Inflammatory macrophage treated with lipopolysaccharide for 1 hour (primary cell): ENCODE results near the gene RARB.

Source experiments
- DNase-seq, 2 donors: peaks; one replicate each; pipeline ENCODE4 v3.0.0-alpha.2; 2020 to 2022

RARB gene

GRCh38 chr3:25508901-25509300, 80.8 kb downstream of the RARB start:
- no peak for DNase-seq

- no peak for DNase-seq
Measured at GRCh38 chr3:25510797-25511196, 82.7 kb downstream of the RARB start.

DNA sequence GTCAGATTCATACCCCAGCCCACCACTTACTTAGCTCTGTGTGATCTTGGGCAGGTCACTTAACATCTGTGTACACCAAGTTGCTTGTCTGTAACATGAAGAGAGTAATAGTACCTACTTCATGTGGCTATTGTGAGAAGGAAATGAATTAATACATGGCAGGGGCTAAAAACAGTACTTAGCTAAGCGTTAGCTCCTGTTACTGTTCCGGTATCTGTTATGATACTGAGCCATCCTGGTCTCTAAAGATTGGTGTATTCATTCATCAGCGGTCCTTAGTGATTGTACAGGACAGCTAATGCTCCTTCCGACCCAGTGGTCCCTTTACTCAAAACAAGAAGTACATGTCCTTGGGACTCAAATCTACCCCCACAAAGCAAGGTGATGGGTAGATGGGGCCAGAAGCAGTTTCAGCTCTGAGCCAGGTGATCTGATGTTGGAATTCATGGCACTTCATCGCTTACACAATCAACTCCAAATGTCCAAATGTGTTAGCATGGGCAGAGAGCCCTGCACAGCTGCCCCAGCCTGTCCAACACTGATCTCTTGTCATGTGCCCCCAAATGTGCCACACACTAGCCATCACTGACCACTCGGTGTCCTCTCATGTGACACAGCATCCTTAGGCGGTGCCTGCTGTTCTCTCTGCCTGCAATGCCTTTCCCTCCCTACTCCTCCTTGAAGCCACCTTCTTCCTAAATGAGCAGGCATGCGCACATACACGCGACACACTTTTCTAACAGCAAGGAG, 84.1 kb downstream of the RARB start:
- no peak for DNase-seq

- DNase-seq = no peak
Measured at GRCh38 chr3:25513642-25514266, 85.7 kb downstream of the RARB start.

DNA sequence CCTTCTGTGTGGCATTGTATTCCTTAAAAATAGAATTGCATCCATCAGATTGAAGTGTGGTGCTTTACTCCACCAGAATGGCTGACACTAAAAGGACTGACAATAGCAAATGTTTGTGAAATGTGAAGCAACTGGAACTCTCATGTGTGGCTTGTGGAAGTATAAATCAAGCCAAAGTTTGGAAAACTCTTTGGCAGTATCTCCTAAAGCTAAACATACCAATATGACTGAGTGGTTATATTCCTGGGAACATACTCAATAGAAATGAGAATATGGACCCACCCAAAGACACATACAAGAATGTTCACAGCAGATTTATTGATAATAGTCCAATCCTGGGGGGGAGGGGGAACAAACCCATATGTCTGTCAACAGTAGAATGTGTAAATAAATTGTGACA, 87.1 kb downstream of the RARB start:
- DNase-seq = no peak

GRCh38 chr3:25520926-25521559, 93.0 kb downstream of the RARB start:
- DNase-seq = no peak

- no peak for DNase-seq
Measured at GRCh38 chr3:25527336-25527735, 99.3 kb downstream of the RARB start.

DNA sequence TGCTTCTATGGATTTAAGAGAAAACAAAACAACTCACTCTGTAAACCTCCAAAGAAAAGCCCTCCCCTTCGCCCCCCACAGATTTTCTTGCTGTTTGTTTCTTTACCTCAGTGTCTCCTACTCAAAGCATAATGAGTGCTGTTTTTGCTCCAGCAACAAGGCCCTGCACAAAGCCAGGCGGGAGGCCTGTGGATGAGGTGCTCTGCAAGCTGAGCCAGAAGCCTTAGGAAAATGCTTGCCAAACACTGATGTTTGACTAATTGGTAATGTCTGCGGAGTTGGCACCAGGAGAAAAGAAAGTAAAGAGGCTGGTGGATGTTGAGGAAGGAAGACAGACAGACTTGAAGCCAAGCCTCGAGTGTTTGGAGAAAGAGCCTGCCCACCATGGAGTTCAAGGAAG, 99.7 kb downstream of the RARB start:
- no peak for DNase-seq

GRCh38 chr3:25531971-25532370, 103.9 kb downstream of the RARB start:
- DNase-seq = no peak

- peak; percentile 38 to 83 for DNase-seq
Measured at GRCh38 chr3:25532431-25533162, 104.5 kb downstream of the RARB start.

- no peak for DNase-seq
Measured at GRCh38 chr3:25533399-25533798, 105.3 kb downstream of the RARB start.

- DNase-seq = no peak
Measured at GRCh38 chr3:25534007-25534406, 105.9 kb downstream of the RARB start.

- DNase-seq = peak; percentile 52 to 69
Measured at GRCh38 chr3:25536521-25537391, 108.7 kb downstream of the RARB start.

GRCh38 chr3:25537516-25537915, 109.5 kb downstream of the RARB start:
- DNase-seq = no peak

DNA sequence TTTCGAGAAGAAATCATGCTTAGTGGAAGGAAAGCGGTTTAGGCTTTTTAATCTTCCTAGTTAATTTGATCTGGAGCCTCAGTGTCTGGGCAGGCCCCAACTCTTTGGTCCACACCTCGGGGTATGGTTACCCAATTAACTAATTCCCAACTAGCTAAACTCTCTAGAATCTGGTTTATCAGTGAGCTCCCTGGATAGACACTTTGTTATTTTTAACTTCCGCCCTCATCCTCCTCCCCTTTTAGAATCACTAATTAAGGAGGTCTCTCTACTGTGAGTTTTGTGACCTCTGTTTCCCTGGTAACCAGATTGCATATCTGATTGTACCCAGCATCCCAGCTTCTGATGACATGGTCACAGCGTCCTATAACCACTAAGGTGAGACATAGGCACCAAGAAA, 112.2 kb downstream of the RARB start:
- no peak for DNase-seq

DNA sequence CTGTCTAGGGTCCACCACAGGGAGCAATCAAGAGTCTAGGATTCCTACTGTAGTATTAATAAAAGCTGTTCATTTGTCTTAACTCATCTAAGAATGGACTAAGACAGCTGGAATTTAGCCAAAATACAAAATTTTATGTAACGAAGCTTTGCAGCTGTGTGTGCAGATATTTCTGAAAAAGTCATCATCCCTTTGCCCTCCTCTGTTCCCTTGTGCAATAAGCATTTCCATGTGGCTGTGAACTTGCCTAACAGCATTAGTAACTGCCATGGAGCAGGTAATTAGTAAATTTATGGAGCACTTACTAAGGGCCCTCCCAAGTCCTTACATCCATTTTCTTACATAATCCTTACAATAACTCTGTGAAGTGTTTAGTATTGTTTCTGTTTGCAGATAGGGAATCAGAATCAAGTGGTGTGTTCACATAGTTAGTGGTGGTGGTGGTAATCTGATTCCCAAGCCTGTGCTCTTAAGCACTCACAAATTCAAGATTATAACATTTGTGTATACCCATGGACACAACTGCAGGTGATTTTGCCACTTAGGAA, 114.5 kb downstream of the RARB start:
- DNase-seq = no peak

DNA sequence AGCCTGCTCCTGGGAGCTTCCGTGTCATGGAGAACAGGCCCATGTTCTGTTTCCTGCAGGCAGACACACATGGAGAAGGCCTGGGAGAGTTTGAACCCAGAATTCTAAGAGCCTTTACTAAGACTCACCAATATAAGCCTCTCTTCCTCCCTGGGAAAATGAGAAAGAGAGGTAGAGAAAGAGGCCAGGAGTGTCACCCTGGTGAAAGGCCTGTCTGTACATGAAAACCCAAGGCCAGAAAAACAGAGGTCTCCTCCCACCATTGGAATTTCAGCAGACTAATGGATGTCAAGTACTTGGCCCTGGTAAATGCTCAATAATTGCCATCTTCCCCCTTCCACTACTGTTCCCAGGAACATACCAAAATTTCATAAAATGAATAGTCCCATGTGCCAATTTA, 119.0 kb downstream of the RARB start:
- DNase-seq = no peak

DNA sequence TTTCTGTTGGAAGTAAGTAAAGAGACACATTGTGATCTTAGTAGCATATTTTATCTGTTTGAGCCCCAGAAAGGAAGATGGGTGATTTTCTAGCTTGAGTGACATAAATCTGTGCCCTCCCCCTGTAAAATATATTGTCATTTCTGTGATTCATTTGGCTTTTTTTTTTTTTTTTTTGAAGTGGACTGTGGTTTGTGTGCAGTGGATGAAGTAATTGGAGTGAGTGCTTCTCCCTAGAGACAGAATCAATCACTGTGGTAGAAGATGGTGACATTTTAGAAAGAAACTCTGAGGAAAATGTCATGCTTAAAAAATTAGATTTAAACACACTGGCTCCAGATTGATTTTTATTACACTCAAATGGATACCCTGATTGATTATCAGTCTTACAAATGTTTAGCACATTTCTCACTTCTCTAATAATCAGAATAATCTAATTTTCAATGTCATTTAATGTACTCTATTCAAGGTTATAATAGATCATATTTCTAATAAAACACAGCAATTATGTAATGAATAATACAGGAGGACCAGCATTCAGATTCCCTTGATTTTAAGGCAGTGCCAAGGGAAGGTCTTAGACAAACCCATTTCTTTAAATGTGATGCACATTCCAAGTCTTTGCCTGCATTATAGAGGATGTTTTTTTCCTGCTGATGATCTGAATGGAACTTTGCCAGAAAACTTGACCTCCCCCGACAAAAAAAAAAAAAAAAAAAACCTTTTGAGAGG, 120.0 kb downstream of the RARB start:
- no peak for DNase-seq

GRCh38 chr3:25548836-25549235, 120.8 kb downstream of the RARB start:
- no peak for DNase-seq

DNA sequence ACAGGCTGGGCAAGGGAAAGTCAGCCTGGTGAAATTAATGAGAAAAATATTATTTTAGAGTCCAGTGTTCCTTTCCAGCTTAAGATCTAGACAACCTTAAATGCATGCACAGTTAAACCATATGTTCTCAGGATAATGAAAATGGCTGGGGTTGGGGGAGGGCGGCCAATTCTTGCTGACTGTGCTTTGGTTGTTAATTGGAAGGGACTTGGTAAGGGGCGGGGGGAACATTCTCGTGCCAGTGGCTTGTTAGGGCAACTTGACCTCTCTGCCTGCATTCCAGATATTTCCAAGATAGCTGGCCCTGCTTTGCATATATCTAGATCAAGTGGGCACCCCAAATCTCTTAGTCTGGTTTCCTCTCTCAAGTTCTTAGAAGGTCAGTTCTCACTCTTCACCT, 124.2 kb downstream of the RARB start:
- no peak for DNase-seq

GRCh38 chr3:25554376-25554775, 126.3 kb downstream of the RARB start:
- DNase-seq = no peak
